Endometrium (tissue), 2 donors: ENCODE measurements around the gene ECEL1.

Experiments used
- FAIRE-seq: peaks from 2 replicates; lab custom pipeline; 2012; peaks lifted over from hg19 to GRCh38; lab: Jason Lieb, UNC
- donor health status: control.
- donor health status: control.

Gene ECEL1

DNA sequence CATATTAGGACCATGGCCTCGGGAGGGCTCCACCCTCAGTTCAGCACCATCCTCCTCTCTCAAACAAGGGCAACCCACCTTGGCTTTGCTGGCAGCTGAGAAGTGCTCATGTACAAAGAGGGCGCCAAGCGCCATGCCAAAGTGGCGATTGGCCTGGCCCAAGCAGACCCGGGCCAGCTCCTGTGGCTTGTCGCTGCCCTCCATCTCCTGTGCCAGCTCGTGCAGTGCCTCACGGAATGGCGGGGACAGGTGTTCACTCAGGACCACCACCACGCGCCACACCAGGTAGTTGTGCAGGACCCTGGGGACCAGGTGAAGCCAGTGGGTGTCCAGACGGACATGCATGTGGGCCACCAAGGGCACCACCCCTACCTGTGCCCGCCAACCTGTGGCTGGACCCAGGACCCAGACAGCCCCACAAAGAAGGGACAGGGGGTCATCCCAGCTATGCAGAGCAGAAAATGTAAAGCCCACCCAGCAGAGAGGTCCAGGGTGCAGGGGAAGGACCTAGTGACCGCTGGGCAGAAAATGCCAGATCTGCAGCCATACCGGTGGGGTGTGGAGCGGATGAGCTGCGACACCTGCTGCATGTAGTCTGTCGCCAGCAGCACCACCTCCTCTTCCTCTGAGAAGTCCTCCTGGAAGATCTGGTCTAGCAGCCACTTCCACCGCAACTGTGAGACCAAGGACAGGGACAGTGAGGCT, 3.6 kb downstream of the ECEL1 start:
- FAIRE-seq = no peak

DNA sequence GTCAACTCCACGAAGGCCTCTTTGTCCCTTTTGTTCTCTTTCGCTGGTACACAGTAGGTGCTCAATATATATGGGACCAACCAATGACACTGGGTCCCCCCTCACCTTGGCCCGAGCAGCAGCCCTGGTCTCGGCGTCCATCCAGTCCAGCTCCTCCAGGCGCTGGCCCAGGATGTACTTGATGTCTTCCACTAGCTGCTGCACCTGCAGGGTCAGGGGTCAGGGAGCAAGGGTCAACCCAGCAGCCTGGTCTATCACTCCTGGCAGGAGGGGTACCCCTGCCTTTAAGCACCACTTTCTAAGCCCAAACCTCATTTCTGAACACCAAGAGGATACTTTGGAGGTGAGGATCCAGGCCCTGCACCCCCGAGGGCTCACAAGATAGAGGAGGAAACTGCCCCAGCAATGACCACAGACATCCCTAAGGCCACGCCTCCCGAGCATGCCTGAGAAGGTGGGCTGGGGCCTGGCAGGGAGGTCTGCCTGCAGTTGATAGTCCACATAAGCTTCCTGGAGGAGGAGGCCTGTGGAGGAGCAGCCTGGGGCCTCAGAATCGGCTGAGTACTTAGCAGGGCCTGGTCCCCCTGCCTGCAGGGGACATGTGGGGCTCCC, 4.2 kb downstream of the ECEL1 start:
- no peak for FAIRE-seq

DNA sequence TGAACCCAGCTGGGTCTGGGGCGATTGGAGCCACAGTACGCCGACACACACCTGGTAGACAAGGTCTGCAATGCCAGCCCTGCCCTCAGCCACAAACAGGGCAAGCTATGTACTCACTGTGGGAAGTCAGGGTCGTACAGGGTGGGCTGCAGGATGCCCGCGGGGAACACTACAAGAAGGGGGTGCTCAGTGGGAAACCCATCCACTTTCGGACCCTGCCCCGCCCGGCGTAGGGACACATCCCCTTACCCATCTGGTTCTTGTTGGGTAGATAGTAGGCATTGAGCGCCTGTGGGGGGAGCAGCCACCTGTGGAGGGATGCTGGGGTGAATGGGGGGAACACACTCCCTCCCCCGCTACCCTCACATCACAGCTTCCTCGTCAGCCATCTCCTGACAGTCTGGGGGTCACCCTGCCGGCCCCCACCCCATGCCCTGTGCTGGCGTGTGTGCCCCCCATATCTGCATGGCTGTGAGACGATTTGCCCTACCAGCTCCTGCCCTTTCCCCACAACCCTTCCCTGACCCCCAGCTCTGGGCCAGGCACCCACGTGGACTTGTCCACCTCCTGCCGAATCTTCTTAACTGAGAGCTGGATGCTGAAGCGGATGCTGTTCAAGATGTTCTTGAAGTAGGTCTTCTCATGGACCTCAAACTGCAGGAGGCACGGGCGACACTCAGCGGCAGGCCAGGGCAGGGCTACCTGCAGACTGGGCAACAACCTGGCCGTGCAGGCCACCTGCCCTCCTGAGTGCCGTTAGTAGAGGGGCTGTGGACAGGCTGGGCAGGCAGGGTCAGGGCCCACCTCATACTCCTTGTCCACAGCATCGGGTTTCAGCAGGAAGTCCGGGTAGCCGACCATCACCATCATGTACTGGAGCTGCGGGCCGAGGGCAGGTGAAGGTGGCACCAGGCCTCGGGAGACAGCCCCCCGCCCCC, 5.1 kb downstream of the ECEL1 start:
- FAIRE-seq = no peak

DNA sequence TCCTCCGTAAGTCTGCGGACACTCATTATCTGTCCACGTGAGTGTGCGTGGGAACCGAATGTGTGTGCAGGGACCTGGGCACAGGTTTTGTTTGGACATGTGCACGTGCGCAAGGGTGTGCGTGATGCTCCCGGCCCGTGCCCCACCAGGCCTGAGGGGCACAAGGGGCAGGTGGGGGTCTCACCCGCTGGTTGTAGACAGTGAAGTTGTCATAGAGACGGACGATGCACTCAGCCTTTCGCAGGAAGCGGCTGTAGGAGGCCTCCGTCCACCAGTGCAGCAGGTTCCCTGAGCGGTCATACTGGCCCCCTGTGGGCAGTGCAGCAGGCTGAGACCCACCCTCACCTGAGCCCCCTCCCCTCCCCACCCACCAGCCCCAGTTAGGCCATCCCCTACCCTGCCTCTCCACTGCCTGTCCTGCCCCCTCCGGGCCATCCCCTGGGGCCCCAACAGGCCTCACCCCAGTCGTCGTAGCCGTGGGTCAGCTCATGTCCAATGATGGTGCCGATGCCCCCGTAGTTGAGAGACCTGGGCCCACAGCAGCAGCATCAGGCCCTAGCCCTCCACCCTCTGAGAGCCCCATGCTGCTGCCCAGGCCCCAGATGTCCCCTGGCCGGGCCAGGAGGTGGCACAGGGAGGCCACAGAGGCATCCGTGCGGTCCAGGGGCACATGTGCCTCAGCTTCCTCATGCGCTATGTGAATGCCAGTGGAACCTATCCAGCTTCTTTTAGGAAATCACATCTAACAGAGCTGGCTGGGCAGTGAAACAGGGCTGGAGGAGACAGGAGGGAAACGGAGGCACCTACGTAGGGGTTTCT, 6.1 kb downstream of the ECEL1 start:
- no peak for FAIRE-seq

DNA sequence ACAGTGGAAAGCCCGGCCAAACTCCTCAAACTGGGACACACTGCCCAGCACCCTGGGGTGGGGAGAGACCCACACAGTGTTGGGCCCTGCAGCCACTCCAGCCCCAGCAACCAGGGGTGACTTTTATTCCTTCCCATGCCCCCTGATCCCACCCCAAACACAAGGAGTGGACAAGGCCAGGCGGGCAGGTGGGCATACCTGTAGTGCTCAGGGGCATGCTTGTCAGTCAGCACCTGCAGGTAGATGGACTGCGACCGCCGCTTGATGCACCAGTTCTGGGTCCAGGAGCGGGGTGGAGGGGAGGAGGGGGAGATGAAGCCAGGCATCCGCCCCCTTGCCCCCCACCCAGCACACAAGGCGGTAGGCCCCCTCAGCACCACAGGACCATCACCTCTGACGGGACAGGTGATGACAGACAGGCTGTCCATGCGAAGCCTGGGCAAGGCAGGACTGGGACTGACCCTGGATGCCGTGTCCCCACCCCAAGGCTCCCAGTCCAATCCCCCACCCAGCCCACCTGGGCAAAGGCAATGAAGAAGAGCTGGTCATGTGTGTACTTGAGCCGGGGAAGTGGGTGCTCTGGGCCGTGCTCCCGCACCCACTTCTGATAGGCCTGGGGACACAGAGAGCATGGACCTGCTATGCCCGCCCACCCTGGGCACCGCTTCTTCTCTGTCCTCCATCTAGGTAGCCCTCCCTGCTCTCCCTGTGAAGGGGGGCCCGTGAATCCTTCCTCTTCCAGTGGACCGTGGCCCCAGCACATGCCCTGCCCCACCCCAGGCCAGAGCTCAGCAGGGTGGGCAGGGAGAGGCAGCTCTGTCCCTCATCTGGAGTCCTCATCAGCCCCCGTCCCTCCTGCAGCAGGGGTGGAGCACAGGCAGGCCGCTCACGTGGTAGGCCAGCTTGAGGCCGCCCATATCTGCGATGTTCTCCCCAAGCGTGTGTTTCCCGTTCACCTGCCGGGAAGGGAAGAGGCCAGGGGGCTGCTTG, 7.1 kb downstream of the ECEL1 start:
- FAIRE-seq = no peak

DNA sequence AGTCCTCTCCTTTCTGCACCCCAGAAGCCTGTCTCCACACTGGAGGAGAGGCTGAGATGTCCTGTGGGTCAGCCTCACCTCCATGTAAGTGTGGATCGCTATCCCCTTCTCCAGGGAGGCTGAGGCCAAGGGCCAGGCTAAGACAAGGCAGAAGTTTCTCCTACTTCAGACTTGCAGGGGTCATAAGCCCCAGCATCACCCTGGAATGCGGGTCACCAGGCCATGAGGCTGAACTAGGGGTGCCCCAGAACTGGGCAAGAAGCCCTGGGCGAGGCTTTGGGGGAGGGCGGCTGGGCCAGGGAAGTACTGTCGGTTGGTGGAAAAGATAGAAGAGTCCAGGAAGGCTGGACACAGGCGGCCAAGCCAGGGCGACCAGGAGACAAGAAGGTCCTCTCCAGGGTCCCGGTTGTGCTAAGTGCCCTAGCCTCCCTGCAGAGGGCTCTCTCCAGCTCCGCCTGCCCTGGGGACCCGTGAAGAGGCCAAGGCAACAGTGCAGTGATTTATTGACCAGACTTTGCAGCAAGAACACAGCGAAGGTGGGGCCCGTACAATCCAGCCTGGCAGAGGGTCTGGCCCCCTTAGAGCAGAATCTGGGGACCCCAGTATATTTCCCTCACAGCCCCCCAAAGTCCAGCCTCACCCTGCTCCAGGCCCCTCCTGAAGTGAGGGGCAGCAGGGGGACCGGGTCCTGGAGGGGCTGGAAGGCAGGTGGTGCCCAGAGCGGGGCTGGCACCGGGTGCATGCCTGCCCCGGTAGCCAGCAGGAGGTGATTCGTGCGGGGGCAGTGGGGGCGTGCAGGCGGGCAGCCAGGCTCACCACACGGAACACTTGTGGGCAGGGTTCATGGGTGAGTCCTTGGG, 8.1 kb downstream of the ECEL1 start:
- no peak for FAIRE-seq

DNA sequence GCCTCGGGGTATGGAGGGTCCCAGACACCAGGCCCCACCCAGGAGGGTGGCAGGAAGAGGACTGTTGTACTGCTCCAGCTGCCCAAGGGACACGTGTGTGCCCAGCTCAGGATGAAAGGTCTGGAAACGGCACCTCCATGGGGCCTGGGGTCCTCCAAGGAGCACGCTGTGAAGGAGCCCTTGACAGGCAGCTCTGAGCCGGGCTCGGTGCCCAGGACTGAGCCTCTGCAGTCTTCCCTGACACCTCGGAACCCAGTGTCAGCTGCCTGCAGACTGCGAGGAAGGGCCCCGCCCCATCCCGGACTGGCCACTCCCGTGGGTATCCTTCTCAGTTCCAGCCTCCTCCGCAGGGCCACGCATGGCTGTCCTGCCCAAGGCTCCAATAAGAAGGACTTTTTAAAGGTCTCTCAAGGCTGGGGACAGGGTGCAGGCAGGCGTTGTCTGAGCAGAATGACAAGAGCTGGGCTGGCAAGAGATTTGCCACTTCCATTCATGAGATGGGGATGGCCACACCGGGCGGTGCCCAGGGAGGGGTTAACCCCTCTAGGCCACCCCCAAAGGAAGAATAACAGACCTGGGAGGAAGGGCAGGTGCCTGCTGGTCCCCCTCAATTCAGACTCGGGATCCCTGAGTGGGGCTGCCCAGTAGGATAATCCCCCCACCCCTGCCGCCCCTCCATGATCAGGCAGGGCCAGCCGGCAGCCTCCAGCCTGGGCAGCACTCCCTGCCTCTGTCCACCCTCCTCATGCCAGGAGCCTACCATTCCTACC, 8.9 kb downstream of the ECEL1 start:
- no peak for FAIRE-seq

DNA sequence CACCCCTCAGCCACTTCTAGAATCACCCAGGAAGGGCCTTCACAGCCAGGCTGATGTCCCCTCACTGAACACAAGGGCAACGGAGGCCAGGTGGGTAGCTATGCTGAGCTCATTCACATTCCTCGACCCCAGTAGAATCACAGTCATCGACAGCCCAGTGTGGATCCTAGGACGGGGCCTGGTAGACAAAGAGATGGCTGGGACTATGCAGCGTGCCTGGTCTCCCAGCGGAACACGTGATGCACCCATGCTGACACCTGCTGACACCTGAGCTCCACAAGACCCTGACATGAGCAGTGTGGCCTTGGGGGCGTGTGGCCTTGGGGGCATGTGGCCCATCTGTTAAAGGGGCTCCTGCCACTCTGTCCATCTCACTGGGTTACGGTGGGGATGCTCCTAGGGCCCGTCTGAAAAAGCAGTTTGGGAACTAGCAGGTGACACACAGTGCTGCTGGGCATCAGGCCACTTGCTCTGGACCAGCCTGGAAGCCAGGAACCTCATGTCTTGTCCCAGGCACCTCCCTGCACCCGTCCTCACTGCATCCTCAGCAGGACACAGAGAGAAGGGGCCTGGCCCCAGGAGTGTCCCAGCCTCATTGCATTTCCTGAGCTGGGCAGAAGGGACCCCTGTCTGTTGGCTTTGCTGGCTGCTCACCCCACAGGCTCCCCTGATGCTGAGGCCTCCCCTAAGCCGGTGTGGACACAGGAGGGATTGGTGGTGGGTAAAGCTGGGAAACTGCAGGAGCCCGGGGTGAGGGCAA, 9.7 kb downstream of the ECEL1 start:
- no peak for FAIRE-seq

DNA sequence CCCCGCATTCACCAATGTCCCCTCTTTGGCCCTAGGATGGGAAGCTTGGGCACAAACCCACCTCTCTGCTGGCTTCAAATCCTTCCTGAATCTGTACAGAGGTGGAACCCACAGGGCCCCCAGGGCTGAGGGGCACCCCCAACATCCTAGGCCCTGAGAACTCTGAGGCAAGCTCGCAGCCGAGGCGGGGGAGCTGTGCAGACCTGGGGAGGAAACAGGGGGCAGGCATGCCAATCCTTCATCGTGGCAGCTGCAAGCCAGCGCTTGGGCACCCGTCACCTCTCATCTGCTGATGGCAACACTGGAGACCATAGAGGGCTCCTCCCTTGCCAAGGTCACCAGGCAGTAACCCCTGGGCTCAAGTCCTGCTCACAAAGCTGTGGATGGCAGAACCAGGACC, 10.8 kb downstream of the ECEL1 start:
- FAIRE-seq = no peak

DNA sequence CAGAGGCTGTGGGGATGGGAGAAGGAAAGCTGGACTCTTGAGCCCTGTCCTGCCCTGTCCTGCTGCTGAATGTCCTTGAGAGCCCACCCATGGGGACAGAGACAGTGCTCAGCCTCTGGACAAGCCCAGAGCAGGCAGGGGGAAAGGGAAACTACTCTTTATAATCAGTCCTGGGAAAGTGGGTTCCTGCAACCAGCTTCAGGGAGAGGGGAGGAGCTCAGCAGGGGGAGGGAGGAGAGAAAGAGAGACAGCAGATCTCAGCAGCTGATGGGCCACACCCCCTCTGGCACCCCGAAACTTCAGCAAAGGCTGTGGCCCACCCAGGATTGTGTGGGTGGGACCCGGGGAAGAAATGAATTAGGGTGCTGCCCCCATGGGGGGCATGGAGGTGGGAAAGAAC, 11.6 kb downstream of the ECEL1 start:
- no peak for FAIRE-seq

DNA sequence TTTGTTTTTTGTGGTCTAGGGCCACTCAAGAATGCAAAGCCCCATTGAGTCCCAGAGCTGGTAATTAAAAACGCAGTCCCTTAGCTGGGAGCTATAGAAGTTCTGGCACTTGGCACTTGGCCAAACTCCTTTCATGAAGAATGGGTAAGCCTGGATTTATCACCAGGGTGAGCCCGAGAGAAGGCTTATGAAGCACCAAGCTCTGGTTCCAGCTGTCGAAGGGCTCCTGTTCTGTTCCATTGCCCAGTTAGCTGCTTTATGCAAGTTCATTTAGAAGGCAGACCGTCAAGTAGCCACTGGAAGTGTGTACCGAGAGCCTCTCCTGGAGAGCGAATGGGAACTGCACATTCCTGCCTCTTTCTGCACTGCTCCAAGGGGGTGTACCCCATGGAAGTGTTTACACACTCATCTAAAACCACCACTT, 14.2 kb downstream of the ECEL1 start:
- FAIRE-seq = no peak

DNA sequence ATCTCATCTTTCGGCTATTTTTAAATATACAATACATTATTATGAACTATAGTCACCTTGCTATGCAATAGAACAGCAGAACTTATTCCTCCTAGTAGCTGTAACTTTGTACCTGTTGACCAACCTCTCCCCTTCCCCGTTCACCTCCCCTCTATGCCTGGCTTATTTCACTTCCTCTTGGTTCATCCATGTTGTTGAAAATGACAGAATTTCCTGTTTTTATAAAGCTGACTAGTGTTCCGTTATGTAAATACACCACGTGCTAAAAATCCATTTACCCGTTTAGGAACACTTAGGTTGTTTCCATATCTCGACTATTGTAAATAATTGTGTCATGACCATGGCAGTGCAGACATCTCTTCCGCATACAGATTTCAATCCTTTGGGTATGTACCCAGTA, 21.4 kb downstream of the ECEL1 start:
- FAIRE-seq = no peak

DNA sequence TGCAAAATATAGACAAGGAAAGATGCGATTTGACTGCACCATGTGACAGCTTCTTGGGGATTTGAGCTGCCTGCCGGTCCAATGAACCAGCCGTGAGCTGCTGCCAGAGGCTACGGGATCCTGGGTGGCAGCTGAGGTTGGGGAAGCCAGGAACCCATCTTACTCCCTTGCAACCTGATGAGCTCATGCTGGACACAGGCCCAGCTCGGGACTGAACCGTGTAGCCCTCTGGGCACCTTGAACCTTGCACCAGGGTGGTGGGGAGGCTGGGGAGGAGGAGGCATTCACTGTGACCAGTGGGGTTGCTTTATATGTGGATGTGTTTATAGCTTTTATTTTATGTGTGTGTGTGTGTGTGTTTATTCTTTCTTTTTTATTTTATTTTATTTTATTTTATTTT, 22.6 kb downstream of the ECEL1 start:
- FAIRE-seq = no peak

DNA sequence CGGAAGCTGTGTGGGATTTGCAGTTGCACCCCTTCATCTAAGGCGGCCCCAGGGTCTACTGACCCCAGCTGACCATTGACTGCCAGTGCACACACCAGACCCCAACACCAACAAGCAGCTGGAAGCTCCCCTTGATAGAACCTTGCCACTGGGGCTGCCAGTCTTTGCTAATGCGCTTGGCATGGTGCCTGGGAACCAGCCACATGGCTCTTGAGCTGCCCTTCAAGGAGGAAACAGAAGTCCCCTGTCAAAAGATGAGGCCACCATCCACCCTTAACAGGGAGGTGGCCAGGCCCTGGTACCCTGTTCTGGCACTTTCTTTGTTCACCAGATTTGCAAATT, 23.1 kb downstream of the ECEL1 start:
- FAIRE-seq = no peak

DNA sequence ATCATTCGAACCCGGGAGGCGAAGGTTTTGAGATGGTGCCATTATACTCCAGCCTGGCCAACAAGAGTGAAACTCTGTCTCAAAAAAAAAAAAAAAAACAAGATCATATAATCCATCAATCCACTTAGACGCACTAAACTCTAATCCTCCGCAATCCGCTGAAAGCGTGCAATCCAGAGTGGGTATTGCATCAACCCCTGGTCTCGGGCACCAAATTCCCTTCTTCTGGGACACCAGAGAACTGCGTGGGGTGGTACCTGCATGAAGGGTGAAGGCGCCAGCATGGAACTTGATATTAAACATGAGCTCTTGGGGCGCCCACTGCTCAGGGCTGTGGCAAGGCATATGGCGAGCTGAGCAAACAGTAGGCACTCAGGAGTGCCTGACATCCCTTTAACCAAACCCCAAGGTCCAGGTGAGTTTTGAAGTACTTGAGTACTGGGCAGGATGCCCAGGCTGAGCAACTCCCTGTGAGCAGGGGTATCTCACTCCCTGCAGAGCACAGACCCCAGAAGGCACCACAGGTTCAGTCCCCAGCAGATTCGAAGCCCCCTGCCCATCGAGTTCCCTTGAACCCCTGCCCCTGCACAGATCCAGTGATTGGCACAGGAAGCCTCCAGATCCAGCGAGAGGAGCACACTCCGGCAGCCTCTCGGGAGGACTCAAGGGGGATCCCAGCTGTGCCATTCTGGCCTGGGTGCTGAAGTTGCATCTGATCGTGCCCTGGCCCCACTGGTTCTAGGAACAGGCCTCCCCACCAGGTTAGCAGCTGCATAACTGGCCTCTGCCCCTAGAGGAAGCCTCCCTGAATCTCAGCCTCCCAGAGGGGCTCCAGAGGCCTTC, 23.7 kb downstream of the ECEL1 start:
- FAIRE-seq = no peak

DNA sequence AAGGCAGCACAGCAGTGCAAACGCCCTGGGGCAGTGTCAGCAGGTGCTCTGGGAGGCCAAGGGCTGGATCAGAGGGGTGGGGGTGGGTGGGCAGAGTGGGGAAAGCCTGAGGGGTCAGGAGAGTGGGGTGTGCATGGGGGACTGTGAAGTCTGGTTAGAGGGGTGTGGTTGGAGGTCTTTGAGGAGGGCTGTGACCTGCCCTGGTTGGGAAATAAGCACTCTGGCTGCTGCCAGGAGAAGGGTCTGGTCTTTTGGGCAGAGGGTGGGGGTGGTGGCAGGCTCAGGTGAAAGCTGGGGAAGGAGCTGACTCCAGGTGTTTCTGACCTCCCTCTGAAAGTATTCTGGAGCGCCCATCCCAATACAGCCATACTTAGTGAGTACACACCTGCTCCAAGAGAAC, 27.5 kb downstream of the ECEL1 start:
- FAIRE-seq = no peak

DNA sequence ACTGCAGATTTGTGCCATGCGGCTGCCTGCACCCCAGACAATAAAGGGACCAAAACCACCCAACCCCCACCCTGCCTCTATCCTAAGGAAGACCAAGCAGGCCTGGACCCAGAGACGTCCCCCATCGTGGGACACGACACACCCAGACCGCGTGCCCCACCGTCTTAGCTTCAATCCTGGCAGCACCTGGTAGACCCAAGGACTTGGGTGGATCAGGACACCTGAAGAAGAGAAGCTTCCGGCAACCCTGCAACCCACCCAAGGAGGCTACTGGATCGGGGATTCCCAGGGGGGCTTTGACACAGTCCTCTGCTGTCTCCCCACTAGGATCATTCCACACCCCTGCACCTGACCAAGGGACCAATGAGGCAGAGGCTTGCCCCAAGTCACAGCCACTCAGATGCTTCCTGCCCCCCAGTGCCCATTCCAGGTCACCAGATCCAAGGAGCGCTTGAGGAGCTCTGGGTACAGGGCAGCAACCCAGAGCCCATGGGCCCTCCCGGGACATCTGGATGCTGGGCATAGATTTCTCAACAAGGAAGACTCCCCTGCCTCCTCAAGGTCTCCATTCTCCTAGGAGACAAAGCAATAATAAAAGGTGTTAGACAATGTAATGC, 28.1 kb downstream of the ECEL1 start:
- FAIRE-seq = no peak
